ENCODE results near the gene FAM131B.
A peak's percentile ranks its signal among the peaks of the same experiment; 100 is the strongest.

The FAM131B gene

DNA sequence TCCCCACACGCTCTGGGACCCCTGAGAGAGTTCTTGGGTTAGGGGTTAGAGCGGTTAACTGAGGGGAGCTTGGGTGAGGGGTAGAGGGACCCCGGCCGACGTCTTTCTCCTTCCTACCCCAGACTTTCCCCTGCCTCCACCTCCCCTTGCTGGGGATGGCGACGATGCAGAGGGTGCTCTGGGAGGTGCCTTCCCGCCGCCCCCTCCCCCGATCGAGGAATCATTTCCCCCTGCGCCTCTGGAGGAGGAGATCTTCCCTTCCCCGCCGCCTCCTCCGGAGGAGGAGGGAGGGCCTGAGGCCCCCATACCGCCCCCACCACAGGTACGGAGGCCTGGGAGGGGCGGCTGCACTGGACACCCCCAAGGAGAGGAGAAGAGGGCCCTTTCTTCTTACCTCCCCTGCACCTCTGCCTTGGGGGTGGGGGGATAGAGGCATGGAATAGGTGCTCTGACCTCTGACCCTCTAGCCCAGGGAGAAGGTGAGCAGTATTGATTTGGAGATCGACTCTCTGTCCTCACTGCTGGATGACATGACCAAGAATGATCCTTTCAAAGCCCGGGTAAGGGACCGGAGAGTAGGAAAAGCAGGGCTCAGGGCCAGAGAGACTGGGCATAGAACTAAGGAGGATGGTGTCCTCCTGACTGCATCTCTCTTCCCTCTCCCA lies 19.7 kb upstream of the FAM131B start:
- DNase-seq, result no peak

DNA sequence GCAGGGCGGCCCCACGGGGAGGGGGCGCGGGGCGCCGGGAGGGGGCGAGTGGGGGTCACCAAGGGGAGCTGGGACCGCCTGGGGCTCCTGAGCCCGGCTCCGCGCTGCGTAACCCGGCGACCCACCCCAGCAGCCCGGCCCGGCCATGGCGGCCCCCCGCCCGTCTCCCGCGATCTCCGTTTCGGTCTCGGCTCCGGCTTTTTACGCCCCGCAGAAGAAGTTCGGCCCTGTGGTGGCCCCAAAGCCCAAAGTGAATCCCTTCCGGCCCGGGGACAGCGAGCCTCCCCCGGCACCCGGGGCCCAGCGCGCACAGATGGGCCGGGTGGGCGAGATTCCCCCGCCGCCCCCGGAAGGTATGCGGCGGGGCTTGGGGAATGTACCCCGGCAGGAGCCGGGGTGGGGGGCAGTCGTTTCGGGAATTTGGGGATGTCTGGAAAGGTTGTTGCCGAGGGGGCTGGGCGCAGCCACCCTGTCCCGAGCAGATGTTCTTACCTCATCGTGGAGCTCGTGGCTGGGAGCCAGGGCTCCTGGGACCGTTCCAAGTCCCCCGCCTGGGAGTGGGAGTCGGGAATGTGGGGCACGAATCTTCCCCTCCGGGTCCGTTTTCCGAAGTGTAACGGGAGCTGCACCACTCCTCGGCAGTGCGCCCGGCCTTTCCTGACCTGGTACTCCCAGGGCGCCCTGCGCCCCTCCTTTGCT lies 19.1 kb upstream of the FAM131B start:
- DNase-seq, result no peak

DNA sequence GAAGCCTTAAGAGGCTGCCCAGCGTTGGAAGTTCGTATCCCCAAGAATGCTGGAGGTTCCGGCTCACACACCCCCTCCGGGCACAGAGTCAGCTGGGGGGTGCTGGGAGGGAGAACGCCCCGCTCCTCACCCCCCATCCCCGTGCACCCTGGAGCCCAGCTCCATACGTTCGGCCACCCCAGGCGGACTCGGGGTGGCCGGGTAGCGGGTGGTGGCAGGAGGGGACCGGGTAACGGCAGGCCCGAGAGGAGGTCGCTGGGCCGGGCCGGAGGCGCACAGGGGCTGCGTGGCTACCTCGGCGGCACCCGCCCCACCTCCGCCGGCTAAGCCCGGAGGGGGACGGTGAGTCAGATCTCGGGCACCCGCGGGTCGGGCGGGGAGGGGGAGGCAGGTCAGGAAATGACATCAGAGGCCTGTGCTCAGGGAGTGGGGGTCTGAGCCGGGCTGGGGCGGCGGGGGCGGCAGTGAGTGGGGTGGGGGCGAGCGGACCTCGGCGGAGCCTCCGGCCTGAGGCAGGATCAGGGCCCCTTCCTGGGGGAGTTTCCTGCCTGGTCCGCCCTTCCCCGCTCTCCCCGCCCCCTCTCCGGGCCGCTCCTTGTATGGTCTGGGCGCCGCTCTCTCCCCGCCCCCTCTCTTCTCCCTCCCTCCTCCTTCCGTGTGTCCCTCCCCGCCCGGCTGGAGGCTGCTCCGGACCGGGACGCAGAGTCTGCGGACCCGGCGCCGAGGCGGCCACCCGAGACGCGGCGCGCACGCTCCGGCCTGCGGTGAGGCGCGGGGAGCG lies 18.3 kb upstream of the FAM131B start, which contains the start of gene ZYX:
ZYX (plus strand) TSS at position 700 of the 781 bp plus-strand sequence. CDS start 227 bp downstream, outside the sequence.
- DNase-seq, result peak; percentile 94

DNA sequence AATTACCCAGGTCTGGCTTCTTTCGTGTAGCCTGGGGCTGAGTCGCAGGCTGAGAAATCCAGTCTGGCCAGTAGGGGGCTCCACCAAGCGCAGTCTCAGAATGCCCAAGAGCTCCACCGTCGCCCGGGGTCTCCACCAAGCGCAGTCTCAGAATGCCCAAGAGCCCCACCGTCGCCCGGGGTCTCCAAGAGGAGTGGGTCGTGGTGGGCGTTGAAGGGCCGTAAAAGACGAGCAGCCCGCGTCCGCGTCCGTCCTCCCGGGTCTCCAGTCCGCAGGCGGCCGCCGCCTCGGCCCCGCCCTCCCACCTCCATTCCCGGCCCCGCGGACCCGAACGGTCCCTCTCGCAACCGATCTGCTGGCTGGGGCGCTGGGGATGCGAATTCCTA lies 17.7 kb upstream of the FAM131B start:
- peak; percentile 87 for DNase-seq

DNA sequence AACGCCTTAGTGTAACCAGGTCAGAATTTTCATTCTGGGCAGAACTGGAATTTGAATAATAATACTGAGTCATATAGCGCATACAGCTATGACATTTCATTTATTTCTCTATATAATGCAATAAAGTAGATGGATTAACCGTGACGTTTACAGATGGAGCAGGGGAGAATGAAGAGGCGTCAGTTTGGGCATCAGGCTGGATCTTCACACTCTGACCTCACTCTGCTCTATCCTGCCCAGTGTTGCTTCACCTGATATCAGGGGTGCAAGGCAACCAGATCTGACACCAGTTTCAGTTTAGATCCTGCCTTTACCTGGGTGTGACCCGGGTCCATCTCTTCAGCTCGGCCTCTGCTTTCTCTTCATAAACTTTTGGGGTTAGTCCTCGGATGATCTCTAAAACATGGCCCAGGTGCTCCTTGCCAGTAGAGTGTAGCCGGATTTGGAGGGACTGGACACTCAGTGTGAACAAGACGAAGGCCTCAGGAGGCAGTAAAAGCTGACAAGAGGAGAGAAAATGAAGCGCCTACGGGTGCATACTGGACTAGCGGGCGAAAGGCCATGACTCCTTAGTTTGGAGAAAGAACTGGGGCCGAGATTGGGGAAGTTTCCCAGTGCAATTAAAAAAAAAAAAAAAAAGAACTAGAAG lies 17.2 kb upstream of the FAM131B start:
- peak; percentile 36 for DNase-seq

DNA sequence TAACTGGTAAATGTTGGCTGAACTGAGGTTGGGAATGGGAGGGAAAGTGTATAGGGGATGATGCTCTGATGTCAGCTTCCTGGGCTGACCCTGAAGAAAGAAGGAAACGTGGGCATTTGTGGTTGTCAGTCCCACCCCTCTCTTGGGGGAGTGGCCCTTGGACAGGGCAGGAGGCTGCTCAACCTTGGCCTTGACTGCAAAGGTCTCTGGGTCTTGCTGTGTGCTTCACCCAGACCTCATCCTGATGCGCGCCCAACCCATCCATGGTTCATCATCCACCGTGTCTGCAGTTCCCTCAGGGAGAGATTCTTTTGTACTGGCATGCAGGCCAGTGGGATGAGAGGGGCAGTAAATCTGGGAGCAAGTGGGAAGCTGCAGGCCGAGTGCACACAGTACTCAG lies 13.9 kb upstream of the FAM131B start:
- no peak for DNase-seq

DNA sequence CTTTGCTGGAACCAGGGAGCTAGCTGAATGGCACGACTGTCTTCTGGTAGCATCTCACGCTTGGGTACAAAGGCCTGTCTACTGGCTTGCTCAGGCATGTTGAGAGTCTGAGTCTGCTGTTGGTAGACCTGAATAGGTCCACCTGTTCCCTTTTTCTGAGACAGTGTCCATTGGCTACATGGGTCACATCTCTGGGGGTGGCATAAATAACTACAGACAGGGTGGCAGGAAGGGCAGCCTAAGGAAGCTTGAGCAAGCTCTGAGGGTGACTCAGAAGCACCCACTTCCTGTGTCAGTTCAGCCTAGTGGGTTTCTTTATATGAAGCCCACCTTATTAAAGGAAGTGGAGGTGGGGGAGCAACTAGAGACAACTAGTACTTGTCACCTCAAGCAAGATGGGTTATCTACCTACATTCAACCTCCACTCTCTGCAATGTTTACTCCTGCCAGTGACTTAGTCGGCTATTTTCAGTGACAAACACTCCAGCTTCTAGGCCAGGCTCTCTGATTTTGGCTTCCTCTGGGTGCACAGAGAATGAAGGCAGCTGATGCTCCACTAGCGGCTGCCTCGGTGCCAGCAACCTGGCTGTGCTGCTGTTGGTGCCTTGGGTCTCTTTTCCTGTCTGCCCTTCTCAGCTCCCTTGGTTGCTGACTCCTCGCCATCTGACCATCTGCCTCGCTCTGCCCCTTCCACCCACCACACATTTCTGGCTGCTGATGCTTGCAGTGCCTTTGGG lies 13.0 kb upstream of the FAM131B start:
- peak; percentile 68 for DNase-seq

DNA sequence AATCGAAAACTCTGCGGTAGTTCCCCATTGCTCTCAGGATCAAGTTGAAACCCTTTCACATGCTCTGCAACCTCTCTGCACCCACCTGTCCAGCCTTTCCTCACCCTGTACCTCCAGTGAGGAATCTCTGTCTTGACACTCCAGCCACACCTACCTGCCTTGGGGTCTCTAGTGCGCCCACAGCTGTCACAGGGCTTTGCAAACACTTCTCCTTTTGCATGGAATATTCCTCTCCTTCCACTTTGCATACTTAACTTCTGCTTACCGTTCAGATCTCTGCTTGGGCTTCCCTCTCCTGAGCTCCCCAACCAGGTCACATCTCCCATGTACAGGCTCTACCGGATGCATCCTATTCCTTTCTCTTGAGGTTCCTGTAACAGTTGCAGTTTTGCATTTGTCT lies 12.0 kb upstream of the FAM131B start:
- DNase-seq, result no peak

DNA sequence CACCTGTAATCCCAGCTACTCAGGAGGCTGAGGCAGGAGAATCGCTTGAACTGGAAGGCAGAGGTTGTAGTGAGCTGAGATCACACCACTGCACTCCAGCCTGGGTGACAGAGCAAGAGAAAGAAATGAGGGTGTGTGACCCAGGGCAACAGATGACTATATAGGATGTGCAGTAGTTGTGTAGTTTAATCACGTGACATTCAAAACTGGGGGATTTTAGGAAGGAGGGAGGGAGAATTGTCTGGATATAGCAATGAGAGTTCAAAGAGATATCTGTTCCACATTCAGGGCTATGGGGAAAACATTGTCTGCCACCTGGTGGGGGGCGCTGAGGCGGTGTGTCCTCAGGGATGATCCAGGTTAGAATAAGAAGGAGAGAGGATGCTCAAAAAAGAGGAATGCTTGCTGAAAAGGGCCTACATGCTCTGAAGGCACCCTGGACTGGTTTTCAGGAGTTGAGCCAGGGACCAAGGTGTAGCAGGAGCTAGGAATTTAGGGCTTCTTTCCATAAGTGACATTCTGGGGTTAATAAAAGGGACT lies 10.8 kb upstream of the FAM131B start:
- no peak for DNase-seq

DNA sequence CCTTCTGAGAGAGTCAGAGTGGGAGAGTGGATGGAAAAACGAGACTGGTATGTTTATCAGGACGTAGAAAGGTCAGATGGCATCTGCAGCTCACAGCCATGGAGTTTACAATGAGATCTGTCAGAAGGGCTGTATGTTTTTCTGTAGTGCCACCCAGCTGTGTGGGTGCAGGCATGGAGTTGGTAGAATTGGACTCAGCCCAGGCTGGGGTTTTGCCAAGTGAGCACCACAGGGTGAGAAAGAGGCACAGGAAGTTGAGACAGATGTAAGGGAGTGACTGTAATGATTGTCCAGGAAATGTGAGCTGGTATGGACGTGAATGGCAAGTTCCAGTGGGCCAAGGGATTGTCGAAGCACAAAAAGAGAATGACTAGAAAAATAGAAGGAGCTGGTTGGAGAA lies 9.6 kb upstream of the FAM131B start:
- peak; percentile 74 for DNase-seq

DNA sequence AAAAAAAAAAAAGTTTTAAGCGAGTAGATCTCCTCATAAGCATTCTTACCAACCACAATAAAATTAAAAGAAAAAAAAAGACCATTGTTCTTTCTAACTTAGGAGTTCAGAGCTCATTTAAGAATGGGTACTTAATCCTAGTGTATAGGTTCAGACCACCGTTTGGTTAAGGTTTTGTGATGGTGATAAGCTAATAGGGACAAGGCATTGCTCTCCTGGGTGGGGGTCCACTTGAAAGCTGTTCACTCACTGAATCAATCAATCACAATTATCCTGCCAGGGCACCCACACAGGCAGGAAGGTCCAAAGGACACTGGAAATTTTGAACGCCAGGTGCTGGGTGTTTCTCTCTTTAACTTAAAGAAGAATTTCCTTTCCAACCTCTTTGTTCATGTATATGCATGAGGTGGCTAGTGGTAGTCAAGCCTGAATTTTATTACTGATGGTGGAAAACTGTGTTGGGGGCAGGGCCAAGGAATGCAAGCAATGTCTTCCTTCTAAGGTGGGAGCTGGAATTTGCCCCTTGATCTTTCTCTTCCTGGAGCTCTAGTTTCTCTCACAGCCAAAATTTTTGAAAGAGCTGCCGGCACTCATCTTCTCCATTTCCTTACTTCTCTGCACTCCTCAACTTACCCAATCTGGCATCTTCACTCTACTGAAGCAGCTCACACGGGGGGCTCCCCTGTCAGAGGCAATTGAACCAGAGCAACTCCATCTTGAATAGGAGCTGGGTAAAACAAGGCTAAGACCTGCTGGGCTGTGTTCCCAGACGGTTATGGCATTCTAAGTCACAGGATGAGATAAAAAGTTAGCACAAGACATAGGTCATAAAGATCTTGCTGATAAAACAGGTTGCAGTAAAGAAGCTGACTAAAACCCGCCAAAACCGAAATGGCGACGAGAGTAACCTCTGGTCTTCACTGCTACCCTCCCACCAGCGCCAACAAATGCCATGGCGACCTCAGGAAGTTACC lies 7.5 kb upstream of the FAM131B start:
- no peak for DNase-seq

DNA sequence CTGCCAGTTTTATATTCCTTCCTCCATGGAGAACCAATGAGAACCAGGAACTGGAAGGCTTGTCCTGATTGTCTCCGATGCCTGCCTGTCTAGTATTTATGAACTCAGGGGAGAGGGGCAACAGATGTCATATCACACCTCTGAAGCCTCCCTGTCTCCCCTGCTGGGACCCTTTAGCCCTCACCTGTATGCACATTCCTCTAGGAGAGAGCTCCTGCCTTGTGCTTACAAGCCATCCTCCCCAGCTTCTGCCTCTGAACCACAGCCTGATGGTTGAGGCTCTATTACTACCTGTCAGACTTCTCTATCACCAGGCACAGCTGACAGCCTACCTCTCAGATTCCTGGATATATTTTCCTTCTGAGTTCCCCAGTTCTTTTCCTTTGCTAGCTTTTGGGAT lies 5.9 kb upstream of the FAM131B start:
- no peak for DNase-seq

DNA sequence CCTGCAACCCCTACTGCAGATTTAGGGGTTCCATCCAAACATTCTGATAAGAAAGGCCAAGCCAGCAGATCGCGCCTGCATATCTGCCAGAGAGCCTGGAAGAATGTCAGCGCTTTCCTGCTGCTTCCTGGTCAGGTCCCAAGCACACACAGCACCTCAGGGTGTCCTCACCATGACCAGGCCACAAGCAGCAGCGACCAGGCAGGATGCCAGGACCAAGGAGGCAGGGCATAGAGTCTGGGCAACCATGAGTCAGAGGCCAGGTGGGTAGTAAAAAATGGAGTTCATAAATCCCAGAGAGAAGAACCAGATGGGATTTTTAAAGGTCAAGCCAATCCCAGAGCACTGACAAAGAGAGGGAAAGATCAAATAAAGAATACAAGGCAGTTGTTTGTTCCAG lies 5.5 kb upstream of the FAM131B start:
- DNase-seq, result no peak

DNA sequence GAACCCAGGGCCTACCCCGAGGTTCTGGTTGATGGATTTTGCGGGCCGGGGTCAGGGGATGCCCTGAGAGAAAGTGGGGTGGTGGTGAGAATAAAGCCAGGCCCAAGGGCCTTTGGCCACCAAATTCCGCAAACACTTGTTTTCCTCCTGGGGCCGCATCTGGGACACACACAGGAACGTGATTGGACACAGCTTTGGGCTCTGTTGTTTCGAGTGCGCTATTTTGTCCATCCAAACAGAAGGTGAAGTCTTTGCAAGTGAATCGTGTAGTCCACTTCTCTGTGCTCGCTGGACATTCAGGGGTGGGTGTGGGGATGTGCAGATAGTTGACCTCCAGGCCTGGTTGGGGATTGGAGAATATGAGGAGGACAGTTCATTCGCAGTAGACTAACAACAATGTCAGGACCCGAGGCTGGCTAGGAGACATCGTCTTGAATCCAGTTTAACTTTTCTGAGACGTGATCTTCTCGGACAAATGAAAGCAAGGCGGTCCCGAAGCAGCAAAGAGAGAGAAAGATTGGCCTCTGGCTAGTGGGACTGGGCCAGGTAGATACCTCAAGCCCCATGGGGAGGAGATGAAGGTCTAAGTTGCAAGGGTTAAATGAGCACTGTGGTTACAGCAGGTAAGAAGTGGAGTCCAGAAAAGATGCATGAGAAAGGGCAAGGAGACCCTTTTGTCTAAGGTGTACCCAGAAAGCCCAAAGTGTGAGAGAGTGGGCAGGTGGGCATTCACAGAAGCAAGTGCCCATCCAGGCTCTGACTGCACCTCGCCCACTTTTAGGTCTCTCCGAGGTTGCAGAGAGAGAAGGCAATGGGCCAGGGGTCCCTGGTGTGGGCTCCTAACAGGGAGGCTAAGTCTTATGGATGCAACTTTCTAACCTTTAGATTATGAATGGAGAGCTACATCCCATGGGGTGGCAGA lies 764 bp upstream of the FAM131B start:
- no peak for DNase-seq

DNA sequence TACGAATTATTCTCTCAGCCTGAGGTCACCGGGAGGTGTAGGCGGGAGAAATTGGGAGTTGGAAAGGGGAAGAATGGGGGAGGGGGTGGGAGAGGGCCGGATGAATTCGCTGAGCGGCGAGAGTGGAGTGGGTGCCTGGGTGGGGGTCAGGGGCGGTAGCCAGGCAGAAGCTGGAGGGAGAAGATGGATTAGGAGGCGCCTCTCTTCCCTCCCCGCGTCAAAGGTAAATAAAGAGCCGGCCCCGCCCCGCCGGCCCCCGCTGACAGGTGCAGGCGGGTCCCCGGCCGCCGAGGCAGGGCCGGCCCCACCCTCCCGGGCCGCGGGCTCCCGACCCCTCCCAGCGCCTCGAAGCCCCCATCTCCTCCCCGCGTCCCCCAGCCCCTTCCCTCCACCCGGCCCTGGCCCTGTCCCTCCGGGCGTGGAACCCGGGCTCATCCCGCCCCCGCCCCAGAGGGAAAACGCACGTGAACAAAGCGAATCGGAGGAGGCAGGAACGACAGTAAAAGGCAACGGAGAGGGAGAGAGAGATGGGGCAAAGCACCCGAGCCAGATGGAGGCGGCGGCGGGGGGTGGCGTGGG lies 872 bp downstream of the FAM131B start:
- no peak for DNase-seq

DNA sequence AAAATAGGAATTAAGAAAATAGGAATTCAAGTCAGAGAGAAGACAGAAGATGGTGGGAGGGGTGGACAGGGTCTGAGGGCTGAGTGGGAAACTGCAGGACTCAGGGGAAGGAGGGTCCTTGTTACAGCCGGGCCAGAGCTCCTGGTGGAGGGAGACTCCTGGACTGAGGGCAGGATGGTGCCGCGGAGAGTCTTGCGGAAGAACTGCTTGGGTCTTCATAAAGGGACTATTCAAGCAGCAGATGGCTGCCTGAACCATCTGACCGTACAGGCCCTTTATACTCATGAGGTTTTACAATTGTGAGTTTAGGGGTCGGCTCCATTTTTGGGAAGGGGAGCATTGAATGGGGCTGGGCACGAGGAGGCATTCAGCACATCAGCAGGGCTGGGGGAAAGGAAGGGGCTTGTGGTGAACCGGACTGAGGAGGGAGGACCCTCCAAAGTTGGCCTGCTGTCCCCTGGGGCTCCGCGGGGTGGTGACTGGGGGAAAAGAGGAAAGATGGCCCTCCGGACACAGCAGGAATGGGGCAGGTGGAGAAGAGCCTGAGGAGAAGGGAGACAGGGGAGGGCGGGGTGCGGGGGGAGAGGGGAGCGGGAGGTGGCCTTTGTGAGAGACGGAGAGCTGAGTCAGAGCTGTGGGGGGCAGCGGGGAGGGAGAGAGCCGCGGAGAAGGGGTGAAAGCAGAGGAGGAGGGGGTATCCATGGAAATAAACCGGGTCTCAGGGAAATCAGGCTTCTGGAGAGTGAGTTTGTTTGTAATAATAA lies 1.5 kb downstream of the FAM131B start:
- DNase-seq, result no peak

DNA sequence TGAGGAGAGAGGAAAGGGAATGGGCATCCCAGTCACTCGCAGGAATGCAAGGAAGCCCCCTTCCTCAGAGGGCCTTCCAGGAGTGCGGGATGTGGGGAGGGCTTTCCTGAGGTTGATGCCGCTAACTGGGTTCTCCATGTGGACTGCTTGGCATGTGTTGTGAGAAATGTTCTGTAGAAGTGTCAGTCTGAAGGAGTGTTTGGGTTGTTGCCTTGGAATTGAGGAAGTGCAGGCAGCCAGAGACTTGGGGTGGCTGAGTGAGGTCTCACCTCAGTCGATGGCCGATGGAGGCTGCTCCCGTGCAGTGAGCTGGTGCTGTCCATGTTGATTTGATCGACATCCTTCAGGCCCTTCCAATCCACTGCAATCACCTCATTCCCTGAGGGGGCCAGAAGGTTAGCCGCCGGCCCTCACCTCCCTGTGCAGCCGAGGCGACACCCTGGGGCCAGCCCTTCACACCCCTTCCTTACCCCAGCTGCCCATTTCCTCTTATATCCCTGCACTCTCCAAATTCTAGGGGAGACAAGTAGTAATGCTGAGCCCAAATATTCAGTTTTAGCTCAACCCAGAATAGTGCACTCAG lies 2.7 kb downstream of the FAM131B start:
- no peak for DNase-seq

DNA sequence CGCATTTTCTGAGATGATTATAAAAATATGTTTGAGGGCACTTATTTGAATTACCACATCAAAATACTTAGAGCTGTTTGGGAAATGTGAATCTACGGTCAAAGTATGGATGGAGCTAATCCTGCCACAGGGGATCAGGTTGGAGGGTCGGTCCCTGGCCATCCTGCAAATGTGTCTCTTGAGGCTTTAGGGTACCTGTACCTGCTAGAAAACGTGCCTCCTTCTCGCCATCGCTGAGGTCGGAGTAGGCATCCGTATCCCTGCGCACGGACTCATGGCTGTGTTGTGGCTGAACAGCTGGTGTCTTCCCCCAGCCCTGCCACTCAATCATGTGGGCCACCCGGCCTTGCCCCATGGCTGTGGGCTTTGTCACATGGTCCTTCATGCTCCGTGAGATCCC lies 3.9 kb downstream of the FAM131B start:
- no peak for DNase-seq

All from activated CD4-positive, alpha-beta T cell treated with anti-CD3 and anti-CD28 coated beads, Interleukin-10, Interleukin-2, amounts not matched to agents 100 ng/mL and 50 ng/mL, durations not matched to agents 16 hours and 8 hours (primary cell).